MV-4-11 (cell line): Measurements from ENCODE around the gene CBS.
"Not testable (repeated sequence)": the region's sequence is repeated elsewhere in the genome, so short reads cannot be mapped to it uniquely, and the experiment has no call there.

Source experiments
- DNase-seq: peaks from one replicate; lab custom pipeline; 2025; lab: John Stamatoyannopoulos, UW

The CBS gene

GRCh38 chr21:43068065-43068464 is 7.6 kb downstream of the CBS start:
- not testable (repeated sequence) for DNase-seq

- DNase-seq = not testable (repeated sequence)
These were observed 8.9 kb downstream of the CBS start for GRCh38 chr21:43066690-43067089.

- DNase-seq = not testable (repeated sequence)
These were observed 9.6 kb downstream of the CBS start for GRCh38 chr21:43065991-43066390.

- not testable (repeated sequence) for DNase-seq
These were observed 11.2 kb downstream of the CBS start for GRCh38 chr21:43064265-43064917.

- not testable (repeated sequence) for DNase-seq
These were observed 12.5 kb downstream of the CBS start for GRCh38 chr21:43062955-43063664.

GRCh38 chr21:43053112-43053511 is 22.5 kb downstream of the CBS start:
- DNase-seq = not testable (repeated sequence)

- DNase-seq = not testable (repeated sequence)
These were observed 29.5 kb downstream of the CBS start for GRCh38 chr21:43045876-43046821.

- not testable (repeated sequence) for DNase-seq
These were observed 30.3 kb downstream of the CBS start for GRCh38 chr21:43045165-43045875.

GRCh38 chr21:43044547-43044946 is 31.1 kb downstream of the CBS start:
- DNase-seq = not testable (repeated sequence)

GRCh38 chr21:43043291-43043690 is 32.3 kb downstream of the CBS start:
- not testable (repeated sequence) for DNase-seq

- DNase-seq = not testable (repeated sequence)
These were observed 33.5 kb downstream of the CBS start for GRCh38 chr21:43042169-43042568.

- DNase-seq = not testable (repeated sequence)
These were observed 37.0 kb downstream of the CBS start for GRCh38 chr21:43038659-43039044.

- DNase-seq = not testable (repeated sequence)
These were observed 37.5 kb downstream of the CBS start for GRCh38 chr21:43037918-43038658.

GRCh38 chr21:43036889-43037288 is 38.7 kb downstream of the CBS start:
- not testable (repeated sequence) for DNase-seq

- DNase-seq = no peak
These were observed 40.8 kb downstream of the CBS start for GRCh38 chr21:43034826-43035225.

GRCh38 chr21:43034101-43034500 is 41.5 kb downstream of the CBS start:
- no peak for DNase-seq

- no peak for DNase-seq
These were observed 44.5 kb downstream of the CBS start for GRCh38 chr21:43031121-43031619.

GRCh38 chr21:43029785-43030184 is 45.9 kb downstream of the CBS start:
- no peak for DNase-seq

- no peak for DNase-seq
These were observed 47.5 kb downstream of the CBS start for GRCh38 chr21:43027846-43028731.
